Panc1 (cell line): Measurements from ENCODE around the gene ACTRT2. TPM values are rescaled to one million over a fixed set of nuclear protein-coding genes. Genes with fewer than 3 reads are reported as not detected.
A peak's percentile ranks its signal among the peaks of the same experiment; 100 is the strongest.

ENCODE experiments used
- ATAC-seq: fragments of 200-7000 bp; cut with Tn5 transposase; 2 replicates; pipeline ENCODE4 v1.9.1; 2020; ENCODE audit warnings: mild to moderate bottlenecking, moderate library complexity
- BruUV-seq: library from RNA; stranded (reverse); fragments of 400-500 nt; replicated peaks from 2 replicates; lab custom pipeline; 2021; lab: Mats Ljungman, UMichigan
- CTCF ChIA-PET: fragments of 300-600 bp; sonication (Branson Sonifier 250); formaldehyde crosslinking; loops from one replicate; lab custom pipeline; 2022; ENCODE audit warnings: antibody characterized with exemption; lab: Charles Lee
- POLR2A ChIA-PET: fragments of 300-600 bp; sonication (Branson Sonifier 250); formaldehyde crosslinking; loops from one replicate; lab custom pipeline; 2022; ENCODE audit warnings: antibody characterized with exemption; lab: Charles Lee
- DNase-seq: peaks from one replicate; pipeline ENCODE4 v3.0.0-alpha.2; 2010; ENCODE audit warnings: low read depth, low spot score
- H3K27ac ChIP-seq: 2 replicates; pipeline ENCODE4 v1.5.1; 2011; ENCODE audit warnings: mild to moderate bottlenecking, low read length, inconsistent platforms
- H3K27me3 ChIP-seq: fragments of 200-500 bp; sonication (Bioruptor generic); 2 replicates; pipeline ENCODE4 v1.6.0; 2014; ENCODE audit warnings: low read length, inconsistent platforms; ENCODE audit not compliant: control insufficient read depth, insufficient read depth
- H3K36me3 ChIP-seq: fragments of 200-500 bp; sonication (Bioruptor generic); 2 replicates; pipeline ENCODE4 v1.5.1; 2014; ENCODE audit warnings: inconsistent platforms, mild to moderate bottlenecking, low read length, moderate library complexity; ENCODE audit not compliant: control insufficient read depth, insufficient read depth
- H3K4me1 ChIP-seq: 2 replicates; pipeline ENCODE4 v1.5.1; 2011; ENCODE audit warnings: inconsistent platforms, mild to moderate bottlenecking, low read length, moderate library complexity; ENCODE audit not compliant: control insufficient read depth, insufficient read depth
- H3K4me3 ChIP-seq, 2 experiments: 2 replicates each; pipeline ENCODE4 v1.5.1; 2011 to 2012; ENCODE audit warnings: low read depth in 2 of 2, low read length in 2 of 2, mild to moderate bottlenecking in 2 of 2, inconsistent platforms in 1 of 2, moderate library complexity in 1 of 2
- H3K9me3 ChIP-seq: fragments of 200-500 bp; sonication (Bioruptor generic); 2 replicates; pipeline ENCODE4 v1.5.1; 2014; ENCODE audit warnings: low read depth, mild to moderate bottlenecking, inconsistent platforms, low read length, moderate library complexity; ENCODE audit not compliant: control insufficient read depth, insufficient read depth
- POLR2AphosphoS5 ChIP-seq: IDR thresholded peaks from 2 replicates; pipeline ENCODE4 v1.6.1; 2012; ENCODE audit warnings: mild to moderate bottlenecking, low read depth, low read length, moderate library complexity
- SIN3A ChIP-seq: IDR thresholded peaks from 2 replicates; pipeline ENCODE4 v1.6.1; 2012; ENCODE audit warnings: low read depth, mild to moderate bottlenecking, low read length, moderate library complexity, borderline replicate concordance; ENCODE audit not compliant: insufficient read depth
- TCF7L2 ChIP-seq: IDR thresholded peaks from 2 replicates; pipeline ENCODE4 v1.6.1; 2011; ENCODE audit warnings: mild to moderate bottlenecking, low read depth, low read length, inconsistent platforms
- in situ Hi-C: cut with HindIII; loops from 2 replicates; pipeline ENCODE4 v1.10.0; 2016; ENCODE audit warnings: low sequenced_read_pairs, low pct_unique_long_range_greater_than_20kb
- intact Hi-C: fragments of 100-400 bp; cut with micrococcal nuclease; formaldehyde crosslinking; loops from one replicate; pipeline ENCODE4 v1.10.0; 2022; ENCODE audit not compliant: unreplicated experiment
- total RNA-seq: library from RNA; stranded (reverse); gene quantifications from one replicate; pipeline ENCODE4 v1.2.1, GENCODE V29; 2021; ENCODE audit not compliant: unreplicated experiment
- TF ChIP-seq, protein P1 (sequence below): fragments of 450-650 bp; IDR thresholded peaks from 2 replicates; pipeline ENCODE4 v1.5.1; 2017; ENCODE audit warnings: mild to moderate bottlenecking
- TF ChIP-seq, protein P2 (sequence below), 2 experiments: IDR thresholded peaks; 2 replicates each; pipeline ENCODE4 v1.6.1; 2011 to 2012; ENCODE audit warnings: low read depth in 2 of 2, control low read depth in 1 of 2, low read length in 1 of 2, mild to moderate bottlenecking in 1 of 2, moderate library complexity in 1 of 2; ENCODE audit not compliant: insufficient read depth in 1 of 2

The ACTRT2 gene
- total RNA-seq, 1 experiment from 2014 or later, result not detected

DNA sequence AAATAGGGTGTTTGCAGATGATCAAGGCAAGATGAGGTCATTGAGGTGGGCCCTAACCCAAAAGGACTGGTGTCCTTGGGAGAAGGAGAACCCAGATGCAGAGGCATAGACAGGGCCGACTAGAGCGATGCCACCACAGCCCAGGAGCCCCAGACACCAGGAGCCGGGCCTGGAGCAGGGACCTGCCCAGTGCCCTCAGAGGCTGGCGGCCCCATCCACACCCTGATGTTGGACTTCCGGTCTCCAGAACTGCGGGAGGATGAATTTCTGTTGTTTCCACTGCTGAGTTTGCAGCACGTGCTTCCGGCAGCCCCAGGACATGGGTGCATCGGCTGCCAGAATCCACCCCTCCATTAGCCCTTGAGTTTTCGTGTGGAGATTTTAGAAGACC is 7.2 kb upstream of the ACTRT2 start:
- Histone ChIP-seq H3K4me3 (no peak overlapping the region), H3K27ac (no peak overlapping the region), H3K27me3 (no peaks in the 10 kb centered on the region), H3K9me3 (no peaks in the 10 kb centered on the region), H3K4me1 (no peaks in the 10 kb centered on the region), H3K36me3 (no peaks in the 10 kb centered on the region)
- intact Hi-C loops (loop anchor here (5.0 kb wide), 1 partner anchor 408 kb away; no protein-coding TSS in a partner anchor), in situ Hi-C loops (no loop called here)
- DNase-seq (no peak), ATAC-seq (no peak)
- ChIA-PET CTCF (no interaction called here), POLR2A (no interaction called here)
- TF ChIP-seq TCF7L2, result no peak
- TF ChIP-seq, protein P1, sequence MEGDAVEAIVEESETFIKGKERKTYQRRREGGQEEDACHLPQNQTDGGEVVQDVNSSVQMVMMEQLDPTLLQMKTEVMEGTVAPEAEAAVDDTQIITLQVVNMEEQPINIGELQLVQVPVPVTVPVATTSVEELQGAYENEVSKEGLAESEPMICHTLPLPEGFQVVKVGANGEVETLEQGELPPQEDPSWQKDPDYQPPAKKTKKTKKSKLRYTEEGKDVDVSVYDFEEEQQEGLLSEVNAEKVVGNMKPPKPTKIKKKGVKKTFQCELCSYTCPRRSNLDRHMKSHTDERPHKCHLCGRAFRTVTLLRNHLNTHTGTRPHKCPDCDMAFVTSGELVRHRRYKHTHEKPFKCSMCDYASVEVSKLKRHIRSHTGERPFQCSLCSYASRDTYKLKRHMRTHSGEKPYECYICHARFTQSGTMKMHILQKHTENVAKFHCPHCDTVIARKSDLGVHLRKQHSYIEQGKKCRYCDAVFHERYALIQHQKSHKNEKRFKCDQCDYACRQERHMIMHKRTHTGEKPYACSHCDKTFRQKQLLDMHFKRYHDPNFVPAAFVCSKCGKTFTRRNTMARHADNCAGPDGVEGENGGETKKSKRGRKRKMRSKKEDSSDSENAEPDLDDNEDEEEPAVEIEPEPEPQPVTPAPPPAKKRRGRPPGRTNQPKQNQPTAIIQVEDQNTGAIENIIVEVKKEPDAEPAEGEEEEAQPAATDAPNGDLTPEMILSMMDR, result no peak
- TF ChIP-seq SIN3A, result no peak
- no peak for TF ChIP-seq POLR2AphosphoS5
- TF ChIP-seq, protein P2, sequence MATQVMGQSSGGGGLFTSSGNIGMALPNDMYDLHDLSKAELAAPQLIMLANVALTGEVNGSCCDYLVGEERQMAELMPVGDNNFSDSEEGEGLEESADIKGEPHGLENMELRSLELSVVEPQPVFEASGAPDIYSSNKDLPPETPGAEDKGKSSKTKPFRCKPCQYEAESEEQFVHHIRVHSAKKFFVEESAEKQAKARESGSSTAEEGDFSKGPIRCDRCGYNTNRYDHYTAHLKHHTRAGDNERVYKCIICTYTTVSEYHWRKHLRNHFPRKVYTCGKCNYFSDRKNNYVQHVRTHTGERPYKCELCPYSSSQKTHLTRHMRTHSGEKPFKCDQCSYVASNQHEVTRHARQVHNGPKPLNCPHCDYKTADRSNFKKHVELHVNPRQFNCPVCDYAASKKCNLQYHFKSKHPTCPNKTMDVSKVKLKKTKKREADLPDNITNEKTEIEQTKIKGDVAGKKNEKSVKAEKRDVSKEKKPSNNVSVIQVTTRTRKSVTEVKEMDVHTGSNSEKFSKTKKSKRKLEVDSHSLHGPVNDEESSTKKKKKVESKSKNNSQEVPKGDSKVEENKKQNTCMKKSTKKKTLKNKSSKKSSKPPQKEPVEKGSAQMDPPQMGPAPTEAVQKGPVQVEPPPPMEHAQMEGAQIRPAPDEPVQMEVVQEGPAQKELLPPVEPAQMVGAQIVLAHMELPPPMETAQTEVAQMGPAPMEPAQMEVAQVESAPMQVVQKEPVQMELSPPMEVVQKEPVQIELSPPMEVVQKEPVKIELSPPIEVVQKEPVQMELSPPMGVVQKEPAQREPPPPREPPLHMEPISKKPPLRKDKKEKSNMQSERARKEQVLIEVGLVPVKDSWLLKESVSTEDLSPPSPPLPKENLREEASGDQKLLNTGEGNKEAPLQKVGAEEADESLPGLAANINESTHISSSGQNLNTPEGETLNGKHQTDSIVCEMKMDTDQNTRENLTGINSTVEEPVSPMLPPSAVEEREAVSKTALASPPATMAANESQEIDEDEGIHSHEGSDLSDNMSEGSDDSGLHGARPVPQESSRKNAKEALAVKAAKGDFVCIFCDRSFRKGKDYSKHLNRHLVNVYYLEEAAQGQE (IDR thresholded peaks at IDR 0.05; ENCODE audit: insufficient read depth in 1 of 2, low read depth in 2 of 2, low read length in 1 of 2), result no peak
- no TSS peak for BruUV-seq

DNA sequence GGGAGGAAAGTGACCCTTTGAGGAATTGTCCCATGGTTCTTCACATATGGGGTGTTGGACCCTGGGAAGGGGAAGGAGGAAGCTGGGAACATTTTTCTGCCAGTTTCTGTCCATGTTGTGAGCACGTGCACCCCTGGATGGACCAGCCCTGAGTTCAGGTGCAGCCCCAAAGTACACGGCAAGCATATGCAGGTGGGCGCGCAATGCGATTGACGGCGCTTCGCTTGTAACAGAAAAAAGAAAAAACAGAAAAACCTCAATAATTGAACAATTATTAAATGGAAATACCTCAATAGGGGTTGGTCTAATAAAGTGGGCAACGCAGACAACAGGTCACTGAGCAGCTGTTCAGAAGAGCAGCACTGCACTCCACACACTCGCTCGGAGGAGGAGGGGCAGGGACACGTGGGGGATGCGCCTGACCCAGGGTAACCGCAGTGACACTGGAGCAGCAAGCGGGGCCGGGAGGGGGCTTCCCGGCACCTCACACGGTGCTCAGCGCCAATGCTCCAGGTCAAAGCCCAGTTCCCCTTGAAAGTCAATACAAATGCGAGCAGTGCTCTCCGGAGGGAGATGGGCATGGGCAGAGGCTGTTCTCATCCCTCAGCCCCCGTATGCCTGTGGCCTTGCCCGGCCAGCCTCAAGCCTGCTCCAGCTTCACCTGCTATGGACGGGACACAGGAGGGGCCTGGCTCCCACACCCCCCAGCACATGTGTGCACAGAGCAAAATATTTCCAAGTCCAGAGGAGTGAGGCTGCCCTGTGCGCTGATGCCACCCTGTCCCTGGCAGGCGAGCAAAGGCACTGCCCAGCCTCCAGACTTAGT is 6.6 kb upstream of the ACTRT2 start:
- POLR2A ChIA-PET, result no interaction called here
- H3K9me3 ChIP-seq, result no peaks in the 10 kb centered on the region
- H3K4me3 ChIP-seq, result no peak overlapping the region
- CTCF ChIA-PET, result no interaction called here
- in situ Hi-C loops, result no loop called here
- no peaks in the 10 kb centered on the region for H3K27me3 ChIP-seq
- intact Hi-C loops, result loop anchor here (5.0 kb wide), 1 partner anchor 408 kb away; no protein-coding TSS in a partner anchor
- ATAC-seq (0 out of 2 replicates have a peak, but pooled peaks have one; percentile 5), DNase-seq (no peak)
- BruUV-seq, result no TSS peak
- TF ChIP-seq POLR2AphosphoS5 (no peak), SIN3A (no peak), TCF7L2 (no peak)
- TF ChIP-seq, protein P1, result no peak
- TF ChIP-seq, protein P2 (IDR thresholded peaks at IDR 0.05; ENCODE audit: insufficient read depth in 1 of 2, low read depth in 2 of 2, low read length in 1 of 2), result no peak
- H3K36me3 ChIP-seq, result no peaks in the 10 kb centered on the region
- no peak overlapping the region for H3K27ac ChIP-seq
- no peaks in the 10 kb centered on the region for H3K4me1 ChIP-seq
